Stomach (tissue), 4 donors: Measurements from ENCODE around the gene DSTYK.

Experiments
- CTCF ChIP-seq, 7 experiments: fragments of 450-650 bp in 4 of 7; fragments of 200-600 bp in 3 of 7; sonication (generic) in 3 of 7; IDR thresholded peaks; one replicate each; pipeline ENCODE4 v1.5.1; 2016 to 2019; ENCODE audit warnings: antibody characterized with exemption in 7 of 7, control low read depth in 2 of 7, mild to moderate bottlenecking in 1 of 7
- POLR2A ChIP-seq, 4 donors: fragments of 450-650 bp; IDR thresholded peaks; one replicate each; pipeline ENCODE4 v1.6.1; 2016; ENCODE audit warnings: antibody characterized with exemption in 4 of 4, control low read depth in 2 of 4, mild to moderate bottlenecking in 1 of 4, moderate library complexity in 1 of 4

GRCh38 chr1:205199090-205199930, 12.2 kb downstream of the DSTYK start:
- TF ChIP-seq CTCF (IDR thresholded peaks at IDR 0.05) (no peak), POLR2A (IDR thresholded peaks at IDR 0.05) (no peak)
